Tibial nerve (tissue), 4 donors: ENCODE results near the gene BLM.

Source experiments
- EP300 ChIP-seq, 2 donors: sonication (generic); formaldehyde crosslinking; IDR thresholded peaks; one replicate each; pipeline ENCODE4 v1.6.1; 2017; ENCODE audit warnings: antibody characterized with exemption in 2 of 2, mild to moderate bottlenecking in 1 of 2
- TF ChIP-seq, protein P1 (sequence below), 5 experiments: fragments of 200-600 bp in 3 of 5; fragments of 450-650 bp in 2 of 5; sonication (generic) in 3 of 5; IDR thresholded peaks; one replicate each; pipeline ENCODE4 v1.5.1; 2016 to 2019; ENCODE audit warnings: antibody characterized with exemption in 5 of 5, mild to moderate bottlenecking in 3 of 5, moderate library complexity in 2 of 5

DNA sequence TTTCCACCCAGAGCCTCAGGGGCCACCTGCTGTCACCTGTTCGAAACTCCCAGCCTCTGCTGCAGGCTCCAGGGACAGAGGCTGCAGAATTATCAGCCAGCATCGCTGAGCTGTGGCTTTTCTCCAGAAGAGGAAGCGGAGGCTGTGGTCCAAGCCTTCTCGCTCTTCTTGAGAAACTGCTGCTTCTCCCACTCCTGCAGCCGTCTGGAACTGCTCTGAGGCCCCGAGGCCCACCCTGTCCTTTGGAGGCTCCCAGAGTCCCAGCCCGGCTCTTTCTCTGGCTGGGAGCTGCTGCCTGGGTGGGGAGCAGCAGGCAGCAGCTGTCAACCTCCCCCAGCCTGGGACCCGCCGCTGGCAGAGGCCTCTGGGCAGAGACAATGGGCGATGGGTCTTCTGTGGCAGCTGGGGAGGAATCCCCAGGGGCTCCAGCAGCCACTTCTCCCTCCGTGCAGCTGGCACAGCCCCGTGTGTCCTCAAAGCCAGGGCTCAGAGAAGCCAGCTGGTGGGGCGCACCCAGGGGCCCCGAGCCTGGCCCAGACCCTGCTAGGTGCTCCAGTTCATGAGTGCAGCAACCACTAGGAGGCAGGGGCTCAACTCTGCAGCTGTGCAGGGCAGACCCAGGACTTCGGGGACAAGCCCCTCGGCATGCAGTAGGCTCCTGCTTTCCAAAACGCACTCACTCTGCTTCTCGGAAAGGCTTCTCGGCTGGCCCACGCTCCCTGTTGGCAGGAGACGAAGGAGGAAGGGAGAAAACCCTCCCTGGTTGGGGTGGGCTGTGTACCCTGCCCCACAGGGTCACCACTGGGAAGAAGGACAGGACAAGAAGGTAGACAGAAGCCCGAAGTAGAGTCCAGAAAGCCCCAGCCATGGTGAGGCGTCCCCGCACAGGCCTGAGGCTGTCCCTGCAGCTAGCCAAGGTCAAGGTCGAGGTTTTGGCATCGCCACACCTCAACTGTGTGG lies 101.4 kb downstream of the BLM start:
- TF ChIP-seq, protein P1, sequence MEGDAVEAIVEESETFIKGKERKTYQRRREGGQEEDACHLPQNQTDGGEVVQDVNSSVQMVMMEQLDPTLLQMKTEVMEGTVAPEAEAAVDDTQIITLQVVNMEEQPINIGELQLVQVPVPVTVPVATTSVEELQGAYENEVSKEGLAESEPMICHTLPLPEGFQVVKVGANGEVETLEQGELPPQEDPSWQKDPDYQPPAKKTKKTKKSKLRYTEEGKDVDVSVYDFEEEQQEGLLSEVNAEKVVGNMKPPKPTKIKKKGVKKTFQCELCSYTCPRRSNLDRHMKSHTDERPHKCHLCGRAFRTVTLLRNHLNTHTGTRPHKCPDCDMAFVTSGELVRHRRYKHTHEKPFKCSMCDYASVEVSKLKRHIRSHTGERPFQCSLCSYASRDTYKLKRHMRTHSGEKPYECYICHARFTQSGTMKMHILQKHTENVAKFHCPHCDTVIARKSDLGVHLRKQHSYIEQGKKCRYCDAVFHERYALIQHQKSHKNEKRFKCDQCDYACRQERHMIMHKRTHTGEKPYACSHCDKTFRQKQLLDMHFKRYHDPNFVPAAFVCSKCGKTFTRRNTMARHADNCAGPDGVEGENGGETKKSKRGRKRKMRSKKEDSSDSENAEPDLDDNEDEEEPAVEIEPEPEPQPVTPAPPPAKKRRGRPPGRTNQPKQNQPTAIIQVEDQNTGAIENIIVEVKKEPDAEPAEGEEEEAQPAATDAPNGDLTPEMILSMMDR (IDR thresholded peaks at IDR 0.05): no peak
- TF ChIP-seq EP300 (IDR thresholded peaks at IDR 0.05): no peak
